Retina (tissue), 1 donor: ENCODE measurements around the gene KERA.

ENCODE experiments used
- DNase-seq: peaks from one replicate; pipeline ENCODE4 v3.0.0-alpha.2; 2016

Gene KERA

DNA sequence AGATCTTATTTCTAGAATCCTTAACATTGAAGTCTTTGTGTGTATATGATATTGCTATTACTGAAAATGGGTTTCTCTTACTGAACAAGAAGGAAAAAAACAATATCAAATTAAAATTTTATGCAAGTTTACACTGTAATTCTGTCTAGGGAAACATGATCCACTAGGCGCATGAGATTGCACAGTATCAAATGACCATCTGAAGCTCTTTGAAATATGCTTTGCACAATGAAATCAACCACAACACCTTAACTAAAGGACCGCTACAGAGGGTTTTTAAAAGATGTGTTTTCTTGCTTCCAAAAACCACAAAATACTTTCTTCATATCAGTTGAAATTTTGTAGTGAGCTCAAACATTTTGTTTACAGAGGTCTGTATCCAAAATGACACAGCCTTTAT lies 15.1 kb upstream of the KERA start:
- no peak for DNase-seq

GRCh38 chr12:91070936-91071335 lies 13.1 kb upstream of the KERA start:
- DNase-seq = no peak

- no peak for DNase-seq
Observed at GRCh38 chr12:91065396-91065795, 7.6 kb upstream of the KERA start.

- no peak for DNase-seq
Observed at GRCh38 chr12:91064640-91065039, 6.8 kb upstream of the KERA start.

DNA sequence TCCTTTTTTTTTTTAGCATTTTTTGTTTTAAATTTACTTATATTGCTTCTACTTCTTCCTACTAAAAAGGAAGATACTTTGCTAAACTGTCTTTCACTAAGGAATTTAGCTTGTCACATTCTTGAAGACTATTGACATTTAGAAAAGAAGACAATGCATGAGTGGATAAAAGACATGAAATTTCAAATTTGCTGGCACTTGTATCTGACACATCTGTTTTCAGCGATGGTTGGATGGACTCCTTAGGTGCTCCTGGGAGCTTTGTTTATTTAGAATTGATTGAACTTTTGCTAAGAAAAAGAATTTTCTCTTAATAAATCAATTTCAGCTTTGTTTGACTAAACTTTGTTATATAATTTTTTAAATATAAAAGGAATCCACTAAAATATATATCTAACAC lies 3.3 kb upstream of the KERA start:
- DNase-seq = no peak

GRCh38 chr12:91059211-91059610 lies 1.4 kb upstream of the KERA start:
- DNase-seq = no peak

DNA sequence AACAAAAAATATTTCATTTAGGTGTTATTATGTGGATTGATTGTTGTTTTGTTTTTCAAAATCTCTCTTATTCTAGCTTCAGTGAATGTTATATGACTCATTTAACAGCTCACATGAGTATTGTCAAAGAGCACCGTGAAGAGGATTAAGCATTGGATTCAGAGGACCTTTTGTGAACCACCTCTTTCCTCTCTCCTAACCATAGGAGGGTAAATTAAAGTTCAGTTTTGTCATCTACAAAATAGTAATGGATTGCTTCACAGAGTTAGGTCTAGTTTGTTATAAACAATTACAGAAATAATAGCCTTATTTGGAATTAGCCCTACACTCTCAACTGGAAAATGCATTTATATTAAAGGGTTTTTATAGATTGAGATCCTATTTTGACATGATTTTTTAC lies 962 bp upstream of the KERA start:
- DNase-seq = no peak

DNA sequence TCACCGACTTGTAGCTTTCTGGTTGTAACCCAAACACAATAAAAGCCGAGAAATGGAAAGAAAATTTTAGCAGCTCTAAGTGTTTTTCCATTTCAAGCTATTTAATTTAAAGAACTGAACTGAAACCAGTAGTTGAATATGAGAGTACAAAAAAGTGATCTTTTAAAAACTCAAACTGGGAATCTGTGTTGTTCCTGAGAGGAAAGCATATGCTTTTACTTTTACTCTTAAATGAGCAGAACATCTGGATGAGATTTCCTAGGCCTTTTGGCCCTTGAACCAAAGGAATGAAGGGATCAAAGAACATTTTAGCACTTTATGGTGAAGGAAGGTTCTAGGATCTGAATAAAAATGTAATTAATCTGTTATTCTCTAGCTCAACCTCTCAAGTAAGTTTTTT lies 1.3 kb downstream of the KERA start:
- DNase-seq = no peak

GRCh38 chr12:91055976-91056375 lies 1.8 kb downstream of the KERA start:
- DNase-seq = no peak

GRCh38 chr12:91053951-91054715 lies 3.7 kb downstream of the KERA start:
- DNase-seq = no peak

DNA sequence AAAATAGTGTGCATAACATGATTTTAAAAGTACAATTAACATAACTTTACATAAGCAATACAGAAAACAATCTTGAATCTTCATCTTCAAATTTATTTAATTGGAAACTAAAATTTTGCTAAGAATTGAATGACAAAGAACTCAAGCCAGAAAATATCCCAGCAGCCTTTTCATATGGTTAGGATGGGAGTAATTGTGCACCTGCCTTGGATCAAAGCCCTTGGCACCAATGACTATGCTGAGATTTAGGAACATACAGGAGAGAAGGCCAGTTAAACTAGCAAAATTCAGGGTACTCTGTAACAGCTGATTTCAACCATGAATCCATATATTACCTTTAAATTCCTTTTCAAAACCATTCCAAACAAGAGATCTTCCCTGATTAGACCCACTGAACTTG lies 5.8 kb downstream of the KERA start:
- DNase-seq = no peak

DNA sequence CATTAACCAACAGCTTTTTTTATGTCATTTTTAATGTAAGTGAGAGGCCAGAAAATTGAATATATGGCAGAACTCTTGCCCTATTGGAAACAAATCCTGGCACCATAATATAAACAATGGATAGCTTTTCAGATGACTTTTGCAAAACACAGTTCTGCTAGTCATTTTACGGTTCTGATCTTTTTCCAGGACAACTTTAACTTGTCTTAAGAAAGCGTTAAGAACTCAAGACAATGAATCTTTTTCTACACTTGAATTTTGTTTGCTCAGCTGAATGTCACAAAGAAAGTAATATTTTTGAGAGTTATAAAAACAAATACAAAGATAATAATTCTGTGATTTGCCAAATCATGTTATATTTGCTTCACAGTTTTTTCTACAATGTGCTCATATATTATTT lies 13.2 kb downstream of the KERA start:
- no peak for DNase-seq

DNA sequence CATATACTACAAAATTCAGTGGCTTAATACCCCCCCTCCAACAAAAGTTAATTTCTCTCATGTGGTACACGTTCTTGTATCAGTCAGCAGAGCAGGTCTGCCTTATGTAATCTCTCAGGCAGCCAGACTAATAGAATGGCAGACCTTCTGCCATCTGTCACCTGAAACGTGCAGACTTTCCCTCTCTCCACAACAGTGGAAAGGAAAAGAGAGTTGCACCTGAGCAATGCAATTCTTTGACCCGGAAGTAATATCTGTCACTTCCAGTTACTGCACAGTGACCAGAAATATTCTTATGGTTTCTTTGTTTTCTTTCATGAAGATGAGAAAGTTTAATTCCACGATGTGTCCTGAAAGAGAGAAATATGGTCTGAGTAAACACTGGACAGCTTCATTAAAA lies 14.4 kb downstream of the KERA start:
- peak; percentile 10 for DNase-seq

DNA sequence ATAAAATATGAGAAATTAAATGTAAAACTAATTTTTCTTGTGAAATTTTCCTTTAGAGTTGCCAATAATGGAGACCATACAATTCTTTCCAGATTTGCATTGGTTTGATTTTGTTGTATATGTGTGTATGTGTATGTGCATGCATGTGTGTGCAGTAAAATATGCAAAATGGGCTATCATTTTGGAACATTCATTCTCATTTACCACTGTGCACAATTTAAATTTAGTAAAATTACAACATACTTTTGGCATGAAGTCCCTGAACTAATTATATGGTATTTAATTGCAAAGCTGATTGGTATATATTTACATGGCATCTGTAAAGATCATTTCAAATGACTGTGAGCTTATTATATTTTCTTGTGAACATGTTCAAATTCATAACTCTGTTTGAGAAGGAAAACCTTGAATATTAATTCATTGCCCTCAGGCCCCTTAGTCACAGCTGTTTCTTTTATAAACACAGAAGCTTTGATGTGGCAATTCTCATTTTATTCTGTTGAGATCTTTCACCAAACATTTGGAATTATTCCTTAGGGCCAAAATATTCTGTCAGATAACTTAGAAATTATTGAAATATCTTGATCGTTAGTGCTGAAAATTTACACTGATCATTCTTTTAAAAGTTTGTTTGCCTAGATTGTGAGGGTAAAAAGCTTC lies 17.6 kb downstream of the KERA start:
- DNase-seq = no peak

- DNase-seq = no peak
Observed at GRCh38 chr12:91037276-91037675, 20.5 kb downstream of the KERA start.

DNA sequence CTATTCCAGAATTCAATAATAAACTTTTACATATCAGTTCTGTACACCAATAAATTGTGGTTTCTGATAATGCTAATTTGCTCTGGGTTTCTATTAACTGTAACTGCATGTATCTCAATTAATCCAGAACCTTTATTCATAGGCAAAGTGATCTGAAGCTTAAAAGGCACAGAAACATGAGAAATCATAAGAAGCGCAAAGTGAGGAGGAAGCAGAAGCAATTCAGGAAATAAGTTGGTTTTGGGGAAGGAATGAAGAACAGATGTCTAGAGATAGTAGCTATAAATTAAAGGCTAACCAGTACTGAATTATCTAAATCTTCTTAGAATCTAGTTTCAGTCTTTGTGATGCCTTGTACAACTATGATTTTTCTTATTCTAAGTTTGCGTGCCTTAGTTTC lies 24.6 kb downstream of the KERA start:
- DNase-seq = no peak

DNA sequence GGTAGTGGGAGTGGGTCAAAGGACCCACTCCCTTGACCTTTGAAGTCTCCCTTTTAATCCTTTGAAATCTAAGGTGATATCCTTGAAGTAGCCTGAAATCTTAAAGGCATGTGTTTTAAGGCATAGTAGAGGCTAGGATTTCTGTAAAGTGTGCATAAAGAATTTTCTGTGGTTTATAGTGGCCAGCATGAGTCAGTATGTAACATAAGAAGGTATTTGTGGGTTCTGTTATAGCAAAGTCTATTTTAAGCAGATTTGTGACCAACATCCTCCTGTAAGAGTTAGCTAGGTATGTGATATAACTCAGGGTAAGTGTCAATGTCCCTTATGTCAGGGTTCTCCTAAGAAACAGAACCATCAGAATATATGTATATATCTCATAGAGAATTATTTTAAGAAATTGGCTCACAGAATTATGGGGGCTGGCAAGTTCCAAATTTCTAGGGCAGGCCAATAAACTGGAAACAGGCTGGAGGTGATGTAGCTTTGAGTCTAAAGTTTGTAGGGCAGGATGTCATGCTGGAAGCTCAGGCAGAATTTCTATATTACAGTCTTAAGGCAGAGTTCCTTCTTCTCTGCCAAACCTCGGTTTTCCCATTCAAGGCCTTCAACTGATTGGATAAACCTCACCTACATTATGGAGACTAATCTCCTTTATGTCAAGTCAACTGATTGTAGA lies 34.4 kb downstream of the KERA start:
- no peak for DNase-seq

- no peak for DNase-seq
Observed at GRCh38 chr12:91021076-91021475, 36.7 kb downstream of the KERA start.

DNA sequence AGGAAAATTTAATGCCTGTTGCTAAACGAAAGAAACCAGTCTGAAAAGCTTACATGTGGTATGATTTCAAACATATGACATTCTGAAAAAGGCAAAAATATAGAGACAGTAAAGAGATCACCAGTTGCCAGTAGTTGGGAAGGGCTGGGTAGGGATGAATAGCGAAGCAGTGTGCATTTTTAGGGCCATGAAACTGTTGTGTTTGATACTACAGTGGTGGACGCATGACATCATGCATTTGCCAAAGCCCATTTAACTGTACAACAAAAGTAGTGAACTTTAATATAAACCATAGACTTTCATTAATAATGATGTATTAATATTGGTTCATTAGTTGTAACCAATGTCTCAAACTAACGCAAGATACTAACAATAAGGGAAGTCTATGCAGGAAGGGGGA lies 38.4 kb downstream of the KERA start:
- no peak for DNase-seq

DNA sequence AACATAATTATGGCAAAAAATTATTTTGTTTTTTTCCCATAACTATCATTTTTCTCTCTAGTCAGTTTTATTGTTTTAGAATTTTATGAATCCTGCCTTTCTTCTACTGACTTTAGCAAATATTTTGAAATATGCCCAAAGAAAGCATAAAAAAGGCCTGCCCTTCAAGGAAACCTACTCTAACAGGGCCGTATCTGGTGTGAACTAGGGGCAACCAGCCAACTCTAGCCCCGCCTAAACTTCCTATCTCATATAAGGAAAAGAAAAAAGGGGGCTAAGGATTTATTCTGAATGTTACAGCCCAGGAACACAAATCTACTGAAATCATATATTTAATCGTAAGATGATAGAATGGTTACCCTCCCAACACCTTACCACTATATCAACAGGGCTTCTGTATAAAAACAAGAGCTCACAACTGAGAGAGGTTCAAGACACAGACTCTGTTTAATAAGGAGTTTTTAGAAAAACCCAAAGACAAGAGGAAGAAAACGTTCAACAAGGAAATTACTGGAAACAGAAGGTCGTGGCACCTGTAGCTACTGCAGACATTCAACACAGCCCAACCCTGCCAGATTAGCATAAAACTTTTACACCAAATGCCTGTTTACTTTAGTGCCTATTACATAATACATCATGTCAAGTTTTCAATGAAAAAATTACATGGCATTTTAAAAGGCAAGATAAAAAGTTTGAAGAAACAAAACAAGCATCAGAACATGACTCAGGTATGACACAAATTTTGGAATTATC lies 40.1 kb downstream of the KERA start:
- DNase-seq = no peak

DNA sequence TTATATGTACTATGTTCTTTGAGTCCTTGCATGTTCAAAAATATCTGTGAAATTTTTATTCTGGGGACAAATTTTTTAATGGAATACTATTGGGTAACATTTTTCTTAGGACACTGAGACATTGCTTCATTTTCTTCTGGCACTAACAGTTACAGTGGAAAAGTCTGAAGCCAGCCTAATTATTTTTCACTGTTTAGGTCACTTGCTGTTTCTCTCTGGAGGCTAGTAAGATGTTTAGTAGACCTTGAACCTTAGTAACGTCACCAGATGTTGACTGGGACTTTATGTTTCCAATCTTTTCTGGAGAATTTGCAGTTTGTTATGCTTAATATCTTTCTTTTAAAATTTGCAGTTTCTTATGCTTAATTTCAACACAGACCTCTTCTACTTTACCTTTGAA lies 40.8 kb downstream of the KERA start:
- DNase-seq = no peak

DNA sequence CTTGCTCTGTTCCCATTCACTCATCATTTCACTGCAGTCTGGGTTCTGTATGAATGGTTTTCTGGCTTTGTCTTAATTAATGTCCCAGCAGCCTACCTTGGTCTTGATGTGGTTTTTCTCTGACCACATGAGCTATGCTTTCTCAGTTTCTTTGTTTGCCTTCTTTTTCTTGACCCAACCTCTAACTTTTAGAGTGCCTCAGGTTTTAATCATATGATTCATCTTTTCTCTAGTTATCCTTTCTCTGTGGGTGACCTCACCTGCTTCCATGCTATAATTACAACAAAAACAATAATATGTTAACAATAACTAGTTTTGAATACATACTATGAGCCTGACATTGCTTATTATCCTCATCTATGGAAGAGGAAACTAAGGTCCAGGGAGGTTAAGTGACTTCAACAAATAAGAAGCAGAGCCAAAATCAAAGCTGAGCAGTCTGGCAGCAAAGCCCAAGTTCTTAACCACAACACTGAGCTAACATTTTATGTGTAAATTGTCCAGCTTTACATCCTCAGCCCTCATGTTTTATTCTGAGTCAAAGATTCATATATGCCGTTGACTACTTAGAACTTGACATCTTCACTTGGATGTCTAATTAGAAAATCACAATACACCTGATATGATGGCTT lies 48.4 kb downstream of the KERA start:
- no peak for DNase-seq
